RWPE2 (cell line): ENCODE data around the gene PIPOX.

ENCODE experiments used
- ATAC-seq: fragments of 200-7000 bp; cut with Tn5 transposase; 3 replicates; pipeline ENCODE4 v1.9.1; 2021; ENCODE audit warnings: low read depth
- DNase-seq: peaks from one replicate; pipeline ENCODE4 v3.0.0-alpha.2; 2020; ENCODE audit warnings: low spot score
- H3K27ac ChIP-seq: fragments of 450-650 bp; 2 replicates; pipeline ENCODE4 v1.5.1; 2017; ENCODE audit warnings: mild to moderate bottlenecking; ENCODE audit not compliant: poor library complexity, severe bottlenecking
- H3K27me3 ChIP-seq: fragments of 250-450 bp; sonication (Bioruptor Pico); 2 replicates; pipeline ENCODE4 v1.5.1; 2021; ENCODE audit warnings: mild to moderate bottlenecking, moderate library complexity; ENCODE audit not compliant: insufficient read depth, poor library complexity, severe bottlenecking
- H3K36me3 ChIP-seq: fragments of 250-450 bp; sonication (Bioruptor Pico); 2 replicates; pipeline ENCODE4 v1.5.1; 2020; ENCODE audit warnings: low read depth, mild to moderate bottlenecking, moderate library complexity
- H3K4me1 ChIP-seq: fragments of 250-450 bp; sonication (Bioruptor Pico); 2 replicates; pipeline ENCODE4 v1.5.1; 2021; ENCODE audit warnings: mild to moderate bottlenecking, moderate library complexity; ENCODE audit not compliant: insufficient read depth, poor library complexity, severe bottlenecking
- H3K4me3 ChIP-seq: fragments of 250-450 bp; sonication (Bioruptor Pico); 2 replicates; pipeline ENCODE4 v1.5.1; 2021; ENCODE audit warnings: mild to moderate bottlenecking, moderate library complexity; ENCODE audit not compliant: severe bottlenecking
- H3K9me3 ChIP-seq: fragments of 250-450 bp; sonication (Bioruptor Pico); 2 replicates; pipeline ENCODE4 v1.5.1; 2021; ENCODE audit warnings: mild to moderate bottlenecking, moderate library complexity; ENCODE audit not compliant: severe bottlenecking
- CTCF ChIP-seq: fragments of 450-650 bp; IDR thresholded peaks from one replicate; pipeline ENCODE4 v1.5.1; 2017; ENCODE audit warnings: mild to moderate bottlenecking, moderate library complexity; ENCODE audit not compliant: poor library complexity, severe bottlenecking

PIPOX gene

GRCh38 chr17:29074488-29074887 lies 31.5 kb downstream of the PIPOX start:
- Histone ChIP-seq H3K4me1 (no peaks in the 10 kb centered on the region), H3K9me3 (no peaks in the 10 kb centered on the region), H3K27me3 (no peaks in the 10 kb centered on the region), H3K27ac (no peak overlapping the region), H3K36me3 (no peaks in the 10 kb centered on the region), H3K4me3 (no peak overlapping the region)
- TF ChIP-seq CTCF, result no peak
- no peak for ATAC-seq
- DNase-seq, result no peak

GRCh38 chr17:29076087-29076486 lies 33.1 kb downstream of the PIPOX start:
- Histone ChIP-seq H3K27me3 (no peaks in the 10 kb centered on the region), H3K27ac (no peak overlapping the region), H3K36me3 (no peaks in the 10 kb centered on the region; the same call in 1 of the 2 replicates), H3K9me3 (no peaks in the 10 kb centered on the region), H3K4me1 (no peaks in the 10 kb centered on the region), H3K4me3 (no peak overlapping the region)
- ATAC-seq (no peak), DNase-seq (no peak)
- no peak for TF ChIP-seq CTCF

- no peak for DNase-seq
- ATAC-seq, result no peak
- no peaks in the 10 kb centered on the region for H3K9me3 ChIP-seq
- H3K4me3 ChIP-seq, result no peak overlapping the region
- H3K27ac ChIP-seq, result no peak overlapping the region
- no peaks in the 10 kb centered on the region for H3K4me1 ChIP-seq
- H3K36me3 ChIP-seq, result peaks cover under 1% of the 10 kb centered on the region; the same call in 1 of the 2 replicates
- no peaks in the 10 kb centered on the region for H3K27me3 ChIP-seq
- no peak for TF ChIP-seq CTCF
Measured at GRCh38 chr17:29076722-29077121, 33.8 kb downstream of the PIPOX start.

- no peak overlapping the region for H3K4me3 ChIP-seq
- no peaks in the 10 kb centered on the region for H3K9me3 ChIP-seq
- peaks cover 4% of the 10 kb centered on the region; the same call in 1 of the 2 replicates for H3K36me3 ChIP-seq
- no peaks in the 10 kb centered on the region for H3K4me1 ChIP-seq
- H3K27ac ChIP-seq, result no peak overlapping the region
- no peaks in the 10 kb centered on the region for H3K27me3 ChIP-seq
- DNase-seq (no peak), ATAC-seq (no peak)
- TF ChIP-seq CTCF, result no peak
Measured at GRCh38 chr17:29077320-29077719, 34.4 kb downstream of the PIPOX start.

DNA sequence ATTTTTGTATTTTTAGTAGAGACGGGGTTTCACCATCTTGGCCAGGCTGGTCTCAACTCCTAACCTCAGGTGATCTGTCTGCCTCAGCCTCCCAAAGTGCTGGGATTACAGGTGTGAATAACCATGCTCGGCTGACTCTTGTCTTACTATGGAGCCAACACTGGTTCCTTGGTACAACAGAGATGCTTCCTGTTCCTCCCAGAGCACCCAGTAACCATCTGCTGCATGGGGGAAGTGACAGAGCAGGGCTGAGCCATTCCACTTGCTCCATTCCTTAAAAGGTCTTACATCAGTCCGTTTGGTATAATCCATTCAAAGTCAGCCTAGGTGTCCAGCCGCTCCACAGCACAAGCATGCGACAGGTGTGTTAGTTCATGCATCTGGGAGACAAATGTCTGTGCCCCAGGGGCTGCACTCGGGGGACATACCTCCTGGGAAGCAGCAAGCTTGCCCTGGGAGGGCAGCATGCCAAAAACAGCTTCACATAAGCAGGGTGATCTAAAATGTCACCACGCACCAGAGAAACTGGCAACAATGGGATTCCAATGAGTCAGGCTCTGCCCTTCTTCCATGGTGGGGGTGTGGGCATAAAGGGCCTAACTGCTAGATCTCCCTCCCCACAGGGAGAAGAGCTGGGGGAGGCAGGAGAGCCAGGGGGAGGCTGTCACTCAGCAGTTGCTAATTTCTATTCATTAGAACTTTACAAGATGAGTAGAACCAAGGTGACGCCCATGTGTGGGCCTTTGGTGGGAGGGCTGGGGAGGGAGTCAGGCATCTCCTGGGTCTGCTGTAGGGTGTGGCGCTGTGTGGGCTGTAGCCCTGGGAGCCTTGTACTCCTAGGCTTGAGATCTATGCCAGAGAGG lies 35.5 kb downstream of the PIPOX start:
- H3K36me3 ChIP-seq, result peaks cover 4% of the 10 kb centered on the region; the same call in 1 of the 2 replicates
- no peaks in the 10 kb centered on the region for H3K27me3 ChIP-seq
- no peak for TF ChIP-seq CTCF
- no peaks in the 10 kb centered on the region for H3K4me1 ChIP-seq
- H3K27ac ChIP-seq, result no peak overlapping the region
- DNase-seq, result no peak
- H3K4me3 ChIP-seq, result no peak overlapping the region
- no peaks in the 10 kb centered on the region for H3K9me3 ChIP-seq
- no peak; the same call in 2 of the 3 replicates for ATAC-seq
